ENCODE measurements around the gene IL5.

The IL5 gene

DNA sequence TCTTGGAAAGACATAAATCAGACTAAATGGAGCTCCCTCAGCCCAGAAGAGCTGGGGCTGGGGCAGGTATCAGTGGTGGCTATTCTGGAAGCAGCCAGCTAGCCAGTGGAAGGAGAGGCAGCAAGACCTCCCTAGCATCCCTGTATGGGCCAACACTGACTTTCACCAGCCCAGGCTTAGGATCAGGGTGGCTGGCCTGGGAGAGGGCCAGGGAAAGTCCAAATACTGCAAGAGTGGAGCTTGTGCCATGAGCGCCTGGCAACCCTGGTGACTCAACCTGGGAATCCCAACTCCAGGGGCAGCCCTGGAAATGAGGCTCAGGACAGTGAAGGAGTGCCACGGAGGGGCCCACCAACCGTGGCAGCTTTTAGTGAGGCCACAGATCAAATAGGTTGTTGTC lies 45.2 kb downstream of the IL5 start:
- no peak for DNase-seq

GRCh38 chr5:132497488-132497997 lies 45.8 kb downstream of the IL5 start:
- no peak for DNase-seq

DNA sequence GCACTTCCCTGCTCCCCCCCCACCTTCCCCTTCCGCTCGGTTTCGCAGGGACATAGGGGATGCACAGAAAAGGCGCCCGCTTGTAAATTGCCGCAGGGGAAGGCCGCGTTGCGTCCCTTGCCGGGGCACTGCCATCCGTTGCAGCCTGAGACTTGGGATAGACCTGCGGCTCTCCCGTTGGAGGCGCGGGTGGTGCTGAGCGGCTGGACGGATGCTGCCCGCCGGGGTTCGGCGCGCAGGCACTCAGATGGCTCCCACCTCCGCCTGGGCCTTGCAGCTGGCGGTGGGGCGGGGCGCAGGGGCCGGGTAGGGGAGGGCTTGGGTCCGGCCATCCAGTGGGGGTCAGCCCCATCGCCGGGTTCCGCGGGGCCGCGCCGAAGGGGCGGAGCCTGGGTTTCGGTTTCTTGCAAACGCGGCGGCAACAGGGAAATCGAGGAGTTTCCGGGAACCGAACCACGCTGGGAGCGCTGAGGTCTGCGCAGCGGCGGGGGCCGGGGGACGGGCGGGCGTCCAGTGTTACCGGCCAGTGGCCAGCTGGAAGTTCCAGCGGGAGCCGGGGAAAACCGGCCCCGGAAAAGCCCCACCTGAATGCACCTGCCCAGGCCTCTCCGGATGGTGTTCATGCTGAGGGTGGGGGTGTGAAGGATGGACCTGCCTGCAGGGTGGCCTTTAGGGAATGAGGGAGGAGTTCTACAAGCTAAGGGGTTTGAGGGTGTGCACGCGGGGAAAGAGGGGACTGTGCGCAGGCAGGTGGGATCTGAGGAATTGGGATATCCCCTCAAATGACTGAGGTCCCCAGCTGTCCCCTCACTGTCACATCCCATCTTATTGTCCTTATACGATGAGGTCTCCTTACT lies 46.5 kb downstream of the IL5 start:
- no peak for DNase-seq

DNA sequence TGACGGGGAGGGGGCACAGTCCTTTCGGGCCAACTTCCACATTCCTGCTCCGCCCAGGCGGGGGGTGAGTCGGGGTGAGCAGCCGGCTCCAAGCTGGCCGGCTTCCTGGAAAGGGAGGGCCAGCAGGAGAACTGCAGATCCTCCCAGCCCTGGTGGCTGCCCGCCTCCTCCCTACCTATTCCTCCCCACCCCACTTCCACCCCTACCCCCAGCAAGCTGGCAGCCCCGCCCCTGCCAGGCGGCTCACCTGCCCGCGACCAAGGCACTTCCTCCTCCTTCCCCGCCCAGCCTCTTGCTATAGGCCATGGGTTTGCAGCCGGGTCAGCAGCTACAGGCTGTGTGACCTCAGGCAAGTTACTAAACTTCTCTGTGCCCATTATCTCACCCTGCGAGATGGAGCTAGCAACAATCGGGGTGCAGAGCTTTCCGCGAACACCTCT lies 47.1 kb downstream of the IL5 start:
- no peak for DNase-seq

- no peak for DNase-seq
Observed at GRCh38 chr5:132495667-132496190, 47.6 kb downstream of the IL5 start.

- no peak for DNase-seq
Observed at GRCh38 chr5:132493821-132494220, 49.5 kb downstream of the IL5 start.

- DNase-seq, result no peak
Observed at GRCh38 chr5:132493241-132493640, 50.1 kb downstream of the IL5 start.

- DNase-seq, result no peak
Observed at GRCh38 chr5:132492386-132493125, 50.8 kb downstream of the IL5 start.

Measured in NCI-H446 treated with DMSO at 0.1 percent for 48 hours (cell line).